PC-9 (cell line): Measurements from ENCODE around the gene JOSD2. TPM values are rescaled to one million over a fixed set of nuclear protein-coding genes. Genes with fewer than 3 reads are reported as not detected.

Source experiments
- BruUV-seq: library from RNA; stranded (reverse); fragments of 400-500 nt; replicated peaks from 2 replicates; lab custom pipeline; 2021; lab: Mats Ljungman, UMichigan
- CTCF ChIA-PET: fragments of 300-600 bp; sonication (Branson Sonifier 250); formaldehyde crosslinking; loops from one replicate; lab custom pipeline; 2022; ENCODE audit warnings: antibody characterized with exemption; lab: Charles Lee
- POLR2A ChIA-PET: fragments of 300-600 bp; sonication (Branson Sonifier 250); formaldehyde crosslinking; loops from one replicate; lab custom pipeline; 2022; ENCODE audit warnings: antibody characterized with exemption; ENCODE audit not compliant: unreplicated experiment; lab: Charles Lee
- DNase-seq, 2 experiments: peaks; one replicate each; pipeline versions ENCODE4 v3.0.0 to v3.0.0-alpha.2; 2015 to 2022; ENCODE audit warnings: mixed read lengths in 1 of 2
- H2AFZ ChIP-seq: fragments of 200-600 bp; sonication (generic); 2 replicates; pipeline ENCODE4 v1.8.1; 2017; ENCODE audit warnings: antibody characterized with exemption
- H3F3A ChIP-seq: fragments of 200-600 bp; sonication (generic); 2 replicates; pipeline ENCODE4 v1.8.1; 2017; ENCODE audit warnings: antibody characterized with exemption, mild to moderate bottlenecking, low read depth; ENCODE audit not compliant: insufficient read depth
- H3K27ac ChIP-seq: fragments of 200-600 bp; sonication (generic); 2 replicates; pipeline ENCODE4 v1.6.1; 2016; ENCODE audit warnings: mixed run types
- H3K27me3 ChIP-seq: fragments of 200-600 bp; sonication (generic); 2 replicates; pipeline ENCODE4 v1.6.1; 2016; ENCODE audit warnings: low read depth, mixed run types; ENCODE audit not compliant: insufficient read depth
- H3K36me3 ChIP-seq: fragments of 200-600 bp; sonication (generic); 2 replicates; pipeline ENCODE4 v1.6.1; 2016; ENCODE audit warnings: low read depth, mixed run types
- H3K4me1 ChIP-seq: fragments of 200-600 bp; sonication (generic); replicated peaks from 2 replicates; pipeline ENCODE4 v1.6.1; 2016; ENCODE audit warnings: mixed run types; ENCODE audit not compliant: insufficient read depth
- H3K4me2 ChIP-seq: fragments of 200-600 bp; sonication (generic); 2 replicates; pipeline ENCODE4 v1.6.1; 2017; ENCODE audit warnings: mixed run types
- H3K4me3 ChIP-seq: fragments of 200-600 bp; sonication (generic); 2 replicates; pipeline ENCODE4 v1.6.1; 2016; ENCODE audit warnings: mixed run types
- H3K79me2 ChIP-seq: fragments of 200-600 bp; sonication (generic); 2 replicates; pipeline ENCODE4 v1.6.1; 2017; ENCODE audit warnings: low read depth, mixed run types
- H3K9me2 ChIP-seq: fragments of 200-600 bp; sonication (generic); 2 replicates; pipeline ENCODE4 v1.8.1; 2017; ENCODE audit warnings: mild to moderate bottlenecking; ENCODE audit not compliant: insufficient read depth
- H3K9me3 ChIP-seq: fragments of 200-600 bp; sonication (generic); 2 replicates; pipeline ENCODE4 v1.8.1; 2016; ENCODE audit warnings: low read depth; ENCODE audit not compliant: insufficient read depth
- H4K20me1 ChIP-seq: fragments of 200-600 bp; sonication (generic); 2 replicates; pipeline ENCODE4 v1.8.1; 2017; ENCODE audit not compliant: insufficient read depth
- CTCF ChIP-seq: fragments of 200-600 bp; sonication (generic); conservative IDR thresholded peaks from 2 replicates; pipeline ENCODE4 v1.6.1; 2017; ENCODE audit warnings: mixed run types, antibody characterized with exemption, mild to moderate bottlenecking, moderate library complexity
- EZH2 ChIP-seq: fragments of 200-600 bp; sonication (generic); IDR thresholded peaks from 2 replicates; pipeline ENCODE4 v1.8.0; 2017; ENCODE audit warnings: antibody characterized with exemption, low read depth
- intact Hi-C: fragments of 100-400 bp; cut with micrococcal nuclease; formaldehyde crosslinking; loops from one replicate; pipeline ENCODE4 v1.10.0; 2022; ENCODE audit not compliant: unreplicated experiment
- total RNA-seq: library from RNA; stranded (reverse); gene quantifications from 2 replicates; pipeline ENCODE4 v1.2.3, GENCODE V29; 2021

Gene JOSD2
- total RNA-seq, 1 experiment from 2014 or later, result 44.3 TPM

- no peaks in the 10 kb centered on the region for H3K4me1 ChIP-seq
- H3K4me2 ChIP-seq, result no peak overlapping the region
- no peaks in the 10 kb centered on the region for H3K79me2 ChIP-seq
- no peak for DNase-seq
- H3K9me3 ChIP-seq, result no peaks in the 10 kb centered on the region
- no peak overlapping the region for H3K4me3 ChIP-seq
- BruUV-seq, result no TSS peak
- no peaks in the 10 kb centered on the region for H3K9me2 ChIP-seq
- H3K36me3 ChIP-seq, result no peaks in the 10 kb centered on the region
- CTCF ChIA-PET, result no interaction called here
- intact Hi-C loops, result no loop called here
- POLR2A ChIA-PET, result no interaction called here
- no peak overlapping the region for H3K27ac ChIP-seq
- peaks cover 5% of the 10 kb centered on the region; the same call in 1 of the 2 replicates for H4K20me1 ChIP-seq
- no peaks in the 10 kb centered on the region for H3F3A ChIP-seq
- no peak for TF ChIP-seq CTCF
- no peak for TF ChIP-seq EZH2
- H3K27me3 ChIP-seq, result peaks cover 100% of the 10 kb centered on the region
- no peak overlapping the region for H2AFZ ChIP-seq
Measured at GRCh38 chr19:50553134-50553703, 42.2 kb upstream of the JOSD2 start.

- Histone ChIP-seq H3K4me2 (no peak overlapping the region), H3F3A (no peaks in the 10 kb centered on the region), H3K4me1 (no peaks in the 10 kb centered on the region), H3K79me2 (no peaks in the 10 kb centered on the region), H3K4me3 (no peak overlapping the region), H2AFZ (no peak overlapping the region), H3K27me3 (peaks cover 100% of the 10 kb centered on the region), H3K9me3 (no peaks in the 10 kb centered on the region), H3K36me3 (no peaks in the 10 kb centered on the region), H3K9me2 (no peaks in the 10 kb centered on the region), H4K20me1 (peaks cover 5% of the 10 kb centered on the region; the same call in 1 of the 2 replicates), H3K27ac (no peak overlapping the region)
- no peak for DNase-seq
- intact Hi-C loops, result no loop called here
- CTCF ChIA-PET, result no interaction called here
- BruUV-seq, result no TSS peak
- POLR2A ChIA-PET, result no interaction called here
- TF ChIP-seq CTCF, result no peak
- no peak for TF ChIP-seq EZH2
Measured at GRCh38 chr19:50552540-50552939, 41.5 kb upstream of the JOSD2 start.

- Histone ChIP-seq H3K9me2 (no peaks in the 10 kb centered on the region), H3K4me3 (no peak overlapping the region), H3K27me3 (peaks cover 100% of the 10 kb centered on the region), H3K4me2 (no peak overlapping the region), H2AFZ (no peak overlapping the region), H3K79me2 (no peaks in the 10 kb centered on the region), H3K9me3 (no peaks in the 10 kb centered on the region), H3K4me1 (no peaks in the 10 kb centered on the region), H3F3A (no peaks in the 10 kb centered on the region), H3K36me3 (no peaks in the 10 kb centered on the region), H4K20me1 (peaks cover 5% of the 10 kb centered on the region; the same call in 1 of the 2 replicates), H3K27ac (no peak overlapping the region)
- BruUV-seq, result no TSS peak
- TF ChIP-seq EZH2 (no peak), CTCF (no peak)
- no peak for DNase-seq
- POLR2A ChIA-PET, result no interaction called here
- CTCF ChIA-PET, result no interaction called here
- intact Hi-C loops, result no loop called here
Measured at GRCh38 chr19:50551715-50552187, 40.8 kb upstream of the JOSD2 start.
